Subcutaneous adipose tissue (tissue), 4 donors: ENCODE data around the gene KNL1. TPM values are rescaled to one million over a fixed set of nuclear protein-coding genes. Genes with fewer than 3 reads are reported as not detected.

Experiments
- CTCF ChIP-seq: fragments of 450-650 bp; IDR thresholded peaks from one replicate; pipeline ENCODE4 v1.5.1; 2016; ENCODE audit warnings: low read depth, mild to moderate bottlenecking, control low read depth, antibody characterized with exemption, moderate library complexity
- total RNA-seq, 4 donors: library from RNA; depleted of rRNA; stranded (reverse); fragments of >200 nt; gene quantifications; one replicate each; pipeline ENCODE4 v1.1.0, GENCODE V29; 2016

KNL1 gene
- total RNA-seq, 4 donors from 2014 or later: 0.19 to 3.7 (median 1.2) TPM

DNA sequence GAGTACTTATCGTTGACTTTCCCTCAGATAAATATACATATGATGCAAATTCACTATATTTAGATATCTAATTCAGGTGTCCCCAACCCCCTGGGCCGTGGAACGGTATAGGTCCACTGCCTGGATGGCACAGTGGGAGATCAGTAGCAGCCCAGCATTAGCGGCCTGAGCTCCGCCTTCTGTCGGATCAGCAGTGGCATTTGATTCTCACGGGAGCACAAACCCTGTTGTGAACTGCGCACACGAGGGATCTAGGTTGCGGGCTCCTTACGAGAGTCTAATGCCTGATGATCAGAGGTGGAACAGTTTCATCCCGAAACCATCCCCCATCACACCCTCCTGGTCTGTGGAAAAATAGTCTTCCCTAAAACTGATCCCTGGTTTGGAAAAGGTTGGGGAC, 6.9 kb downstream of the KNL1 start:
- no peak for TF ChIP-seq CTCF

- no peak for TF ChIP-seq CTCF
These were observed 9.9 kb downstream of the KNL1 start for GRCh38 chr15:40603935-40604334.

DNA sequence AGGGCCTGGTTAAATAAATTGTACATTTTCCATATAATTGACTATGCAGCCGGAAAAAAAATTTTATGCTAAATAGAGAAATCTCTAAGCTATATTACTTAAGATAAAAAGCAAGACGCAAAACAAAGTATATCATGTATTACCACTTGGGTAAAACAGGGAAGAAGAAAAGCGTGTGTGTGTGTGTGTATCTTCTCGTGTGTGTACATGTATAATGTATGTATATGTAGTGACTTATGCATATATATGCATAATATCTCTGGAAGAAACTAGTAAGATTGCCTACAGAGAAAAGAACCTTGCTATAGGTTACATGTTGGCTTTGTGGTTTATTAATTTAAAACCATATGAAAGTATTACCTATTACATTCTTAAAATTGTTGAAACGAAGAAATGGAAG, 19.0 kb downstream of the KNL1 start:
- TF ChIP-seq CTCF: no peak

- no peak for TF ChIP-seq CTCF
These were observed 24.0 kb downstream of the KNL1 start for GRCh38 chr15:40618023-40618422.

- TF ChIP-seq CTCF: no peak
These were observed 24.9 kb downstream of the KNL1 start for GRCh38 chr15:40618906-40619305.

- TF ChIP-seq CTCF: no peak
These were observed 29.3 kb downstream of the KNL1 start for GRCh38 chr15:40623361-40623760.

DNA sequence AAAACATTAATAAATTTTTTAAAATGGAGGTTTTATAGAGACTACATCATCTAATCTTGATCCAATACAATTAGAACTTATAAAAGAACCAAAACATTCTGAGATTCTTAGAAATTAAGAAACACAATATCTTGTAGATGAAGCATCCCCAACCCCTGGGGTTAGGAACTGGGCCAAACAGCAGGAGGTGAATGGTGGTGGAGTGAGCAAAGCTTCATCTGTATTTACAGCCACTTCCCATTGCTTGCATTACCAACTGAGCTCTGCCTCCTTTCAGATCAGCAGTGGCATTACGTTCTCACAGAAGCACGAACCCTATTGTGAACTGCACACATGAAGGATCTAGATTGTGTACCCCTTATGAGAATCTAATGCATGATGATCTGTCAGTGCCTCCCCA, 36.3 kb downstream of the KNL1 start:
- TF ChIP-seq CTCF: no peak
